ENCODE results near the gene NLRP1.

DNA sequence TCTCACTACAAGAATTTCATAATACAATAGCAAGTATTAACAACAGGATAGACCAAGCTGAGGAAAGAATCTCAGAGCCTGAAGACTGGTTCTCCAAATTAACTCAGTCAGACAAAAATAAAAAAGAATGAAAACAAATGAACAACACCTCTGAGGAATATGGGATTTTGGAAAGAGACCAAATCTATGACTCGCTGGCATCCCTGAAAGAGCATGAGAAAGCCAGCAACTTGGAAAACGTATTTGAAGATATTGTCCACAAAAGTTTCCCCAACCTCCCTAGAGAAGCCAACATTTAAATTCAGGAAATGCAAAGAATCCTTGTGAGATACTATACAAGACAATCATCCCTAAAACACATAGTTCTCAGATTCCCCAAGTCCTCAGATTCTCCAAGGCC lies 20.9 kb downstream of the NLRP1 start:
- TF ChIP-seq POLR2A (IDR thresholded peaks at IDR 0.05), result no peak
- TF ChIP-seq, protein P1, sequence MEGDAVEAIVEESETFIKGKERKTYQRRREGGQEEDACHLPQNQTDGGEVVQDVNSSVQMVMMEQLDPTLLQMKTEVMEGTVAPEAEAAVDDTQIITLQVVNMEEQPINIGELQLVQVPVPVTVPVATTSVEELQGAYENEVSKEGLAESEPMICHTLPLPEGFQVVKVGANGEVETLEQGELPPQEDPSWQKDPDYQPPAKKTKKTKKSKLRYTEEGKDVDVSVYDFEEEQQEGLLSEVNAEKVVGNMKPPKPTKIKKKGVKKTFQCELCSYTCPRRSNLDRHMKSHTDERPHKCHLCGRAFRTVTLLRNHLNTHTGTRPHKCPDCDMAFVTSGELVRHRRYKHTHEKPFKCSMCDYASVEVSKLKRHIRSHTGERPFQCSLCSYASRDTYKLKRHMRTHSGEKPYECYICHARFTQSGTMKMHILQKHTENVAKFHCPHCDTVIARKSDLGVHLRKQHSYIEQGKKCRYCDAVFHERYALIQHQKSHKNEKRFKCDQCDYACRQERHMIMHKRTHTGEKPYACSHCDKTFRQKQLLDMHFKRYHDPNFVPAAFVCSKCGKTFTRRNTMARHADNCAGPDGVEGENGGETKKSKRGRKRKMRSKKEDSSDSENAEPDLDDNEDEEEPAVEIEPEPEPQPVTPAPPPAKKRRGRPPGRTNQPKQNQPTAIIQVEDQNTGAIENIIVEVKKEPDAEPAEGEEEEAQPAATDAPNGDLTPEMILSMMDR (IDR thresholded peaks at IDR 0.05), result no peak

Measured in adrenal gland (tissue), 5 donors.